HCT116 (cell line): ENCODE measurements around the gene C1orf116. TPM values are rescaled to one million over a fixed set of nuclear protein-coding genes. Genes with fewer than 3 reads are reported as not detected.

Experiments used
- ATAC-seq: fragments of 200-7000 bp; cut with Tn5 transposase; 2 replicates; pipeline ENCODE4 v1.9.1; 2020; ENCODE audit warnings: mild to moderate bottlenecking, moderate library complexity
- BruUV-seq: library from RNA; stranded (reverse); fragments of 400-500 nt; replicated peaks from 2 replicates; lab custom pipeline; 2021; lab: Mats Ljungman, UMichigan
- CTCF ChIA-PET: fragments of 300-600 bp; sonication (Branson Sonifier 250); formaldehyde crosslinking; loops from one replicate; lab custom pipeline; 2021; ENCODE audit warnings: antibody characterized with exemption; lab: Charles Lee
- POLR2A ChIA-PET: fragments of 300-600, 350-600 bp; sonication (Branson Sonifier 250); formaldehyde crosslinking; loops from one replicate; lab custom pipeline; 2021; ENCODE audit warnings: antibody characterized with exemption; lab: Charles Lee
- RAD21 ChIA-PET, 2 experiments: fragments of 300-600 bp; sonication (Branson Sonifier 250); formaldehyde crosslinking; loops; one replicate each; lab custom pipeline; 2023; ENCODE audit warnings: low total read pairs in 2 of 2; ENCODE audit not compliant: uncharacterized antibody in 2 of 2, unreplicated experiment in 2 of 2, low non-redundant PET in 1 of 2; lab: Charles Lee
- DNase-seq: peaks from one replicate; pipeline ENCODE4 v3.0.0-alpha.2; 2010; ENCODE audit warnings: low read depth, low spot score
- H2AFZ ChIP-seq: fragments of 200-600 bp; shearing (Covaris generic), sonication (generic); 2 replicates; pipeline ENCODE4 v1.6.1; 2017; ENCODE audit warnings: low read depth, mixed run types, mixed read lengths, antibody characterized with exemption, low read length; ENCODE audit not compliant: poor library complexity, severe bottlenecking
- H3K27ac ChIP-seq: 2 replicates; pipeline ENCODE4 v1.5.1; 2012; ENCODE audit warnings: low read depth, low read length
- H3K27me3 ChIP-seq: fragments of 200-600 bp; sonication (generic); 2 replicates; pipeline ENCODE4 v1.6.1; 2016; ENCODE audit warnings: mixed run types, low read length, mixed read lengths; ENCODE audit not compliant: insufficient read depth
- H3K36me3 ChIP-seq, 2 experiments: fragments of 200-500 bp in 1 of 2; fragments of 200-600 bp in 1 of 2; sonication (Bioruptor generic) in 1 of 2; sonication (generic) in 1 of 2; 2 replicates each; pipeline versions ENCODE4 v1.5.1 to v1.6.1; 2014 to 2016; ENCODE audit warnings: low read length in 2 of 2, inconsistent platforms in 1 of 2, mixed read lengths in 1 of 2, mixed run types in 1 of 2; ENCODE audit not compliant: insufficient read depth in 2 of 2, control insufficient read depth in 1 of 2
- H3K4me1 ChIP-seq, 2 experiments: fragments of 200-600 bp in 1 of 2; sonication (generic) in 1 of 2; 2 replicates each; pipeline versions ENCODE4 v1.5.1 to v1.6.1; 2012 to 2017; ENCODE audit warnings: low read length in 2 of 2, inconsistent platforms in 1 of 2, mild to moderate bottlenecking in 1 of 2, mixed read lengths in 1 of 2, mixed run types in 1 of 2, moderate library complexity in 1 of 2; ENCODE audit not compliant: insufficient read depth in 2 of 2, control insufficient read depth in 1 of 2
- H3K4me2 ChIP-seq: fragments of 200-600 bp; sonication (generic); 2 replicates; pipeline ENCODE4 v1.6.1; 2017; ENCODE audit warnings: mixed run types, low read length, mixed read lengths
- H3K4me3 ChIP-seq, 2 experiments: fragments of 200-600 bp in 1 of 2; sonication (generic) in 1 of 2; replicated peaks in 1 of 2; 2 replicates each; pipeline ENCODE4 v1.5.1; 2011 to 2016; ENCODE audit warnings: low read length in 2 of 2, control low read depth in 1 of 2, low read depth in 1 of 2, mild to moderate bottlenecking in 1 of 2, mixed read lengths in 1 of 2, mixed run types in 1 of 2
- H3K79me2 ChIP-seq: fragments of 200-600 bp; sonication (generic); 2 replicates; pipeline ENCODE4 v1.6.1; 2017; ENCODE audit warnings: mild to moderate bottlenecking, mixed run types, low read length, moderate library complexity, mixed read lengths; ENCODE audit not compliant: insufficient read depth
- H3K9ac ChIP-seq: fragments of 200-600 bp; sonication (generic); 2 replicates; pipeline ENCODE4 v1.6.1; 2016; ENCODE audit warnings: low read length, mixed read lengths
- H3K9me2 ChIP-seq: fragments of 200-600 bp; sonication (generic), shearing (Covaris generic); 2 replicates; pipeline ENCODE4 v1.6.1; 2017; ENCODE audit warnings: mixed run types, mild to moderate bottlenecking, moderate library complexity; ENCODE audit not compliant: insufficient read depth
- H3K9me3 ChIP-seq, 2 experiments: fragments of 200-500 bp in 1 of 2; fragments of 200-600 bp in 1 of 2; sonication (Bioruptor generic) in 1 of 2; sonication (generic) in 1 of 2; 2 replicates each; pipeline ENCODE4 v1.6.1; 2014 to 2017; ENCODE audit warnings: low read length in 2 of 2, mixed read lengths in 2 of 2, inconsistent platforms in 1 of 2, low read depth in 1 of 2, mild to moderate bottlenecking in 1 of 2, mixed run types in 1 of 2, moderate library complexity in 1 of 2; ENCODE audit not compliant: control insufficient read depth in 1 of 2, insufficient read depth in 1 of 2
- H4K20me1 ChIP-seq: fragments of 200-600 bp; sonication (generic), shearing (Covaris generic); 2 replicates; pipeline ENCODE4 v1.6.1; 2017; ENCODE audit warnings: mixed run types, mild to moderate bottlenecking, moderate library complexity; ENCODE audit not compliant: insufficient read depth
- SIN3A ChIP-seq: IDR thresholded peaks from 2 replicates; pipeline ENCODE4 v1.6.1; 2012; ENCODE audit warnings: low read depth
- ZNF274 ChIP-seq: fragments of 200-500 bp; sonication (Bioruptor generic); IDR thresholded peaks from 2 replicates; pipeline ENCODE4 v1.6.1; 2014; ENCODE audit warnings: mild to moderate bottlenecking, low read depth, low read length, inconsistent platforms
- intact Hi-C: fragments of 100-400 bp; cut with micrococcal nuclease; formaldehyde crosslinking; loops from 2 replicates; pipeline ENCODE4 v1.10.0; 2022
- total RNA-seq: library from RNA; stranded (reverse); gene quantifications from one replicate; pipeline ENCODE4 v1.2.1, GENCODE V29; 2021; ENCODE audit not compliant: unreplicated experiment
- TF ChIP-seq, protein P1 (sequence below): IDR thresholded peaks from 2 replicates; pipeline ENCODE4 v1.6.1; 2012; ENCODE audit warnings: low read depth

Gene C1orf116
- total RNA-seq, 1 experiment from 2014 or later: 3.6 TPM

DNA sequence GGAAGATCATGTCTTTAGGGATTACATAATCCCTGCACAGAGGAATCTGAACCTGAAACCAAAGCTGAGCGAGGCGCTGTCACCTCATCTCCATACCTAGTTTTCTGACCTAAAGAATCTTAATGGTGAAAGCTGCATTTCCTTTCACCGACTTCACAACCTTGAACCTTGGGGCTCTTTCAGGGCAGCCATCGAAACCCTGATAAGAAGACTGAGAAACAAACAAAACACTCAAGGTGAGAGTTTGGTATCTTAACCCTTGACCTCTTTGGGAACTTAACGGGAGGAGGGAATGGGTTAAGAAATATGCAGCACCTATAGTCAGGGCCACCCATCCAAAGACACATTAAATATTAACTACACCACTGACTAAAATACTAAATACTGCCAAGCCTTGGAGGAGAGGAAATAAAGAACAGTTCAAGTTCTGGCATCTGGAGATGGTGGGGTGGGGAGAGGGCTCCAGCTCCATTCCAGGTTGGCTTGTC lies 2.0 kb downstream of the C1orf116 start:
- H3K36me3 ChIP-seq: no peaks in the 10 kb centered on the region
- TF ChIP-seq ZNF274 (no peak), SIN3A (no peak)
- TF ChIP-seq, protein P1, sequence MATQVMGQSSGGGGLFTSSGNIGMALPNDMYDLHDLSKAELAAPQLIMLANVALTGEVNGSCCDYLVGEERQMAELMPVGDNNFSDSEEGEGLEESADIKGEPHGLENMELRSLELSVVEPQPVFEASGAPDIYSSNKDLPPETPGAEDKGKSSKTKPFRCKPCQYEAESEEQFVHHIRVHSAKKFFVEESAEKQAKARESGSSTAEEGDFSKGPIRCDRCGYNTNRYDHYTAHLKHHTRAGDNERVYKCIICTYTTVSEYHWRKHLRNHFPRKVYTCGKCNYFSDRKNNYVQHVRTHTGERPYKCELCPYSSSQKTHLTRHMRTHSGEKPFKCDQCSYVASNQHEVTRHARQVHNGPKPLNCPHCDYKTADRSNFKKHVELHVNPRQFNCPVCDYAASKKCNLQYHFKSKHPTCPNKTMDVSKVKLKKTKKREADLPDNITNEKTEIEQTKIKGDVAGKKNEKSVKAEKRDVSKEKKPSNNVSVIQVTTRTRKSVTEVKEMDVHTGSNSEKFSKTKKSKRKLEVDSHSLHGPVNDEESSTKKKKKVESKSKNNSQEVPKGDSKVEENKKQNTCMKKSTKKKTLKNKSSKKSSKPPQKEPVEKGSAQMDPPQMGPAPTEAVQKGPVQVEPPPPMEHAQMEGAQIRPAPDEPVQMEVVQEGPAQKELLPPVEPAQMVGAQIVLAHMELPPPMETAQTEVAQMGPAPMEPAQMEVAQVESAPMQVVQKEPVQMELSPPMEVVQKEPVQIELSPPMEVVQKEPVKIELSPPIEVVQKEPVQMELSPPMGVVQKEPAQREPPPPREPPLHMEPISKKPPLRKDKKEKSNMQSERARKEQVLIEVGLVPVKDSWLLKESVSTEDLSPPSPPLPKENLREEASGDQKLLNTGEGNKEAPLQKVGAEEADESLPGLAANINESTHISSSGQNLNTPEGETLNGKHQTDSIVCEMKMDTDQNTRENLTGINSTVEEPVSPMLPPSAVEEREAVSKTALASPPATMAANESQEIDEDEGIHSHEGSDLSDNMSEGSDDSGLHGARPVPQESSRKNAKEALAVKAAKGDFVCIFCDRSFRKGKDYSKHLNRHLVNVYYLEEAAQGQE: no peak
- intact Hi-C loops: no loop called here
- no peaks in the 10 kb centered on the region for H3K9me3 ChIP-seq
- ATAC-seq: no peak
- ChIA-PET POLR2A (no interaction called here), RAD21 (no interaction called here), CTCF (no interaction called here)
- no peaks in the 10 kb centered on the region for H4K20me1 ChIP-seq
- H3K79me2 ChIP-seq: peaks cover 3% of the 10 kb centered on the region; the same call in 1 of the 2 replicates
- H3K9me2 ChIP-seq: no peaks in the 10 kb centered on the region
- H3K4me1 ChIP-seq: peaks cover 45 to 100% of the 10 kb centered on the region in 2 experiments
- H2AFZ ChIP-seq: no peak overlapping the region
- H3K27me3 ChIP-seq: no peaks in the 10 kb centered on the region
- H3K9ac ChIP-seq: peak overlapping the region; percentile 54
- no peak overlapping the region for H3K27ac ChIP-seq
- BruUV-seq: no TSS peak
- peak overlapping the region; percentile 68 for H3K4me2 ChIP-seq
- H3K4me3 ChIP-seq: peak overlapping the region in 1 of 2 experiments; percentile 55; a peak in 1 of 4 replicates
- no peak for DNase-seq
